NCI-H2029 (cell line): ENCODE results near the gene CCDC142.
"Not testable (repeated sequence)": the region's sequence is repeated elsewhere in the genome, so short reads cannot be mapped to it uniquely, and the experiment has no call there.

Experiments
- DNase-seq: peaks from one replicate; lab custom pipeline; 2025; lab: John Stamatoyannopoulos, UW

Gene CCDC142

GRCh38 chr2:74442483-74443297 is 40.1 kb downstream of the CCDC142 start:
- not testable (repeated sequence) for DNase-seq

GRCh38 chr2:74441690-74442482 is 40.9 kb downstream of the CCDC142 start, which contains the start of gene RTKN:
Gene RTKN (minus strand): TSS chr2:74441937. CDS start chr2:74441816, 121 bp downstream.
- DNase-seq, result peak; percentile 56

DNA sequence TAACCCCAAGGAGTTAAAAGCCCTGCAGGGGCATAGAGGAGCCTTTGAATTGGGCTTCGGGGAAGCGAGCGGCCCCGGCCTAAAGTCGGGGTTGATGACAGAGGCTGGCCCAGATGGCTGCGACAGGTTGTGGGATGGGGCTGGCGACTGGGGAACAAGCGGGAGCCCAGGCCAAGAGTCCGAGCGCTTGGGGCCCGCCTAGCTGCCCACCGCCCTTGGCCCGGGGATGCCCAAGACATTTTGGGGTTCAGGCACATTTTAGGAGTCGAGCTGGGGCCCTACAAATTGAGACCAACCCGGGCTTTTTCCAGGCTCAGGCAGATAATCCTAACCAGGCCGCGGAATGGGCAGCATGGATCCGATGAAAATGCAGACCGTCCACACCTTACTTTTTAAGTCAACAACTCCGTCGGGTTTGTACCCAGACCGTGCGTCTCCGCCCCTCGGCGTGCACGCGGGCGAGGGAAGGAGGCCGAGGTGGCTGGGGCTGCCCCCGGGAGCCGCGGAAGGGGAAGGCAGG is 41.6 kb downstream of the CCDC142 start:
- DNase-seq, result no peak

DNA sequence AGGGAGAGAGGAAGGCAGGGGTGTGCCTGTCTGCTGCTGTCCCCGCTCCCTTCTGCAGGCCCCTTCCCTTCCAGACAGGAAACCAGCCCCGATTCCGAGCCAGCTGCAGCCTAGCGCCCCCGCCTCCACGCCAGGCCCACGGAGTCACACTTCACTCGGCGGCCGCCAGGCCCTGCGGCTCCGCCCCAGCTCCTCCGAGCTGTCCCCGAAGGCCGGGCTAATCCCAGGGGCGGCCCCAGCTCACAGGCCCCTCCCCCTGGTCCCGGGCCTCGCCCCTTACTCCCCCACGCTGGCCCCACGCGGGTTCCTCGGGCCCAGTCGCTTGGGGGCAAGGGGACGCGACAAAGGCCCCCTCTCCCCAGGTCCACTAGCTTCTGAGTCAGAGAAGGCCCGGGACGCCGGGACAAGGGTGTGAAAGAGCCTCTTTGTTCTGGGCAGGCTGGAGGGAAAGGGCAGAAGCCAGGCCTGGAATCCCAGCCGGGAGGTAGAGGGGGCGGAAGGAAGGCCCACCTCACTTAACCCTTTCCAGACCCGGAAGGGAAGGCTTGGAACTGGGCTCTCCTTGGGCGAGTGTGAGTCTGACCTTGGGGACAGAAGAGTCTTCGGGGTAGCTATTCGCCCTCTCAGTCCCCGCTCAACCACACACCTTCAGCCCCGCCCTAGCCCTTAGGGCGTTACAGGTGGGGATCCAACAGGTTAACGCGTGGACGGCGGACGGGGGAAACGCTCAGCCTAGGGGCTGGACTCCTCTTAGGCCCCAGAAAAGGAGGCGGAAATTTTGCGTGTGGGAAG is 42.2 kb downstream of the CCDC142 start:
- DNase-seq, result peak; percentile 73

DNA sequence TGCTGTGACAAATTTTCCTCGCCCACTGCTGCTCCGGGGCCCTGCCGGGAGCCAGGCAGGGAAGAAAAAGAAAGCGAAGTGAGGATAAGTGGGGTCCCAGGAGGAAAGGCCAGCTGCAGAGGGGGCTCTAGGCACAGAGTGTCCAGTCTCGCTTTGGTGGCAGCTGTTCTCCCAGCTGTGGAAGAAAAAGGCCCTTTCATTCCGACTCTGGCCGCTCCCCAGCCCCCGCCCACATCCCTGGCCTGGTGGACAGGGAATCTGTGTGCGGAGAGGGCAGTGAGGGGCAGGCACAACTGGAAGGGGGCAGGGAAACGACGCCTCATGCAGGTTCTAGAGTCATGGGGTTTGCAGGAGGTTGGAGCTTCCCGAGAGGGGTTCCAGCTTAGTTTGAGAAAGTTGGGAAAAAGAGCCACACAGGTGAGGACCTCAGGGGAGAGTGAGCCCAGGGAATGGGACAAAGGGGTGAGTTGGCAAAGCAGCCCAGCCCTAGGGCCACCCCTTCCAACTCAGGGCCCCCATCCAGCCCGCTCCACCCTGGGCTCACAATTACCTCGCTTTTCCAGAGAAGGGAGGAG is 42.9 kb downstream of the CCDC142 start:
- no peak for DNase-seq

DNA sequence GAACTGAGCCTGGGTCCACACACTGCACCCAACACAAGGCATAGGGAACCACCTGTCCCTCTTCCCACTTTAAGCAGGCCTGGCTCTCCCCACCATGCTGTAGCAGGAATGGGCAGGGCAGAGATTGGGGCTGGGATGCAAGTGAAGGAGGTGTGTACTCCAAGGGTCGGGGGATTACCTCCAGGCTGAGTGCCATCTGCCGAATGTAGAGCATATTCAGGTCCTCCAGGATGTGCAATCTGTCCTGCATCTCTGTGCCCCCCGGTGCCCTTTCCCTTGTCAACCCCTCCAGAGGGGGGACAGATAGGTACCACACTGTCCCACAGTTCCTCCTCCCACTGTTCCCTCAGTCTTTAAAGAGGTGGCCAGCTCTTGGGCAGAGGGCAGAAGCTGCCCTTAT is 43.4 kb downstream of the CCDC142 start:
- DNase-seq, result no peak

DNA sequence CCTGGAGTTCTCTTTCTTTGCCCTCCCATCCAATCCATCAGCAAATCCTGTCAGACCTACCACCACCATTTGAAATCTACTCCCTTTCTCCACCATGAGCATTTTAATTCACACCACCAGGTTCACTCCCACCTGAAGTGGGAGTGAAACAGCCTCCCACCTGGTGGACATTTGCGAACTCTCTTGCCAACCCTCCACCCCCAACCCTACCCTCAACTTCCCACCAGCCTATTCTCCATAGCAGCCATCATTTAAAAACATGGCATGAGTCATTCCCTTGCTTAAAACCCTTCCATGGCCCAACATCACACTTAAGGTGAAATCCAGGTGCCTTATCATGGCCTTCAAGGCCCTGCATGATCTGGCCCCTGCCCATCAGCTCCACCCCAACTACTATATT is 44.5 kb downstream of the CCDC142 start:
- DNase-seq, result no peak

DNA sequence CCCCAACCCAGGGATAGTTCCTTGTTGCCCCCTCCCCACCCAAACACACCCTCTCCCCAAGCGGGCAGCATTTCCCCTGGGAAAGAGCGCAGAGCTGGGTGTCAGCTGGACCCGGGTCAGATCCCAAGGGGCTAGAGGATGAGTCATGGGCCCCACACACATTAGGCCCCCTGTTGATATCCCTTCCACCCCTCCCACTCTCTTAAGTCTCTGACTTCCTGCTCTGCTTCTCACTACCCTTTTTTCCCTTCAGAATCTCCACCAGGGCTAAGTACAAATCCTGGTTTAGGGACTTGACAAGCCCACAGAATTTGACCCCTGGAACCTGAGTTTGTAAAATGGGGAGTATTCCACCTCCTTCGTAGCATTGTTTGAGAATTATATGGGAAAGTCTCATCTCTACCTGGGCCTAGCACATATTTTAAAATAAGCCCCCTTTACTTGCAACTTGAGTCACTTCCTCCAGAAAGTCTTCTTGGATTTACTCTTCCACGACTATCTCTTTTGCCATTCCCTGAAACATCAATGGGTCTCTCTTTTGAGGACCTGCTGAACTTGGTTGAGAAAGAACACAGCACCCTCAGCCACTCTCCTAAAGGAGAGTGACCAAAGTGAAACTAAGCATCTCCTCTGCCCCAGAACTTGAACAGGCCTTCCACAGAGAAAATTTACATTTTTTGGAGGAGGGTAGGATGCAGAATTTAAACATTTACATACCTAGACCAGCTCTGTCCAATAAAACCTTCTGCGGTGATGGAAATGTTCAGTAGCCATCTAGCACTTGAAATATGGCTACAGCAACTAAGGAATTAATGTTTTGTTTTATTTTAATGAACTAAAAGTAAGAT is 45.7 kb downstream of the CCDC142 start:
- DNase-seq, result no peak

- no peak for DNase-seq
Measured at GRCh38 chr2:74436111-74436805, 46.5 kb downstream of the CCDC142 start.

GRCh38 chr2:74430502-74430901 is 52.3 kb downstream of the CCDC142 start:
- no peak for DNase-seq

GRCh38 chr2:74429487-74430451 is 53.0 kb downstream of the CCDC142 start:
- DNase-seq, result no peak

DNA sequence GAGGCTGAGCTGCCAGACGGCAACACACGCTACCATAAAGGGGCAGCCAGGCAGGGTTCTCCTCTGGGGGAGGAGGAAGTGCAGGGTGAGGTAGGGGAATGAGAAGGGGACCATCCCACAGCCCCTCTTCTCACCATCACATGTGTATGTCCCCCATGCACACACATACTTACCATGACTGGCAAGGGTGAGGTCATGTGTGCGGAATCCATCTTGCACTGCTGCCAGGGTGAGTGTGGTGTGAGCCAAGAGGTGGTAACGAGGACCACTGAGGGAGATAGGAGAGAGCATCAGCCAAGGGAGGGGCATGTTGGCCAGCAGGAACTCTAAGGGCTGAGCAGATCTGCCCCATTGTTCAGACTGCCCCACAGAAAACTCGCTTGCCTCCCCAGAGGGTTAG is 54.1 kb downstream of the CCDC142 start:
- DNase-seq, result no peak

DNA sequence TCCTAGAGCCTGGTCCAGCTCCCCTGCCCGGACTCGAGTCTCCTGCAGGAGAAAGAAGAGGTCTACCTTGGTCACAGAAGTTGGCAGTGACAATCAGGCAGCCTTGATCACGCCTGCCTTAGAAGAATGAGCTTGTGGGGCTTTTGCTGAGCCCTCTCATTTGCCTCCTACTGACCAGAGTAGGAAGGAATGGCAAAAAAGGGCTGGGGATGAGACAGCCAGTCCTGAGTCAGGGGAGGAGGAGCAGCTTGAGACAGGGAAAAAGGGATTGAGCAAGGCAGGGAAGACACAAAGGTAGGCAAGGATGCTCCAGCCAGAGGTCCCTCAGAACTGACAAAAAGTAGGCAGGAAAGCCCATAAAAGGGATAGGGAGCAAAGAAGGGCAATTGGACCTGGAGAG is 55.2 kb downstream of the CCDC142 start:
- DNase-seq, result no peak

GRCh38 chr2:74426181-74426758 is 56.5 kb downstream of the CCDC142 start:
- no peak for DNase-seq

- no peak for DNase-seq
Measured at GRCh38 chr2:74425523-74425922, 57.3 kb downstream of the CCDC142 start.

DNA sequence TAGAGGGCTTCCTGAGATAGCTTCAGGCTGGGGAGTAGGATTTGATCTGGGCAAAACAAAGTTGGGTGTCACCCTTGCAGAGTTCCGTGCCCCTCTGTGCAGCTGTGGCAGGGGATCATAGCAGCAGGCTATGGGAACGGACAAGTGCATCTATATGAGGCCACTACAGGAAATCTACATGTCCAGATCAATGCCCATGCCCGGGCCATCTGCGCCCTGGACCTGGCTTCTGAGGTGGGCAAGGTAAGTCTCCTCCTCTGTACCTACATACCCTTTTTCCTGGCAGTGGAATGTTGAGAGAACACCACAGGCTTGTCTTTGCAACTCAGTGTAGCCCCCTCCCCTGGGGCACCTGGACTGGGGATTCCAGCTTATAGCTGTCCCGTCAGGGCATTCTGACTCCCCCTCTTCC is 57.8 kb downstream of the CCDC142 start:
- no peak for DNase-seq

GRCh38 chr2:74424139-74424992 is 58.4 kb downstream of the CCDC142 start:
- DNase-seq, result no peak
